HepG2 (cell line): ENCODE measurements around the gene PGC. TPM values are rescaled to one million over a fixed set of nuclear protein-coding genes. Genes with fewer than 3 reads are reported as not detected.

Experiments
- CSRNP1 ChIP-seq: sonication (generic); formaldehyde crosslinking; IDR thresholded peaks from 2 replicates; pipeline ENCODE4 v1.8.1; 2023; ENCODE audit warnings: mild to moderate bottlenecking, missing genetic modification reagents
- KAT2B ChIP-seq: fragments of 150-350 bp; IDR thresholded peaks from 2 replicates; pipeline ENCODE4 v1.6.1; 2014; ENCODE audit warnings: low read depth, low read length, borderline replicate concordance
- KLF13 ChIP-seq: sonication (generic); formaldehyde crosslinking; IDR thresholded peaks from 2 replicates; pipeline ENCODE4 v1.4.0; 2020; ENCODE audit warnings: mild to moderate bottlenecking, missing genetic modification reagents
- NFIC ChIP-seq: IDR thresholded peaks from 2 replicates; pipeline ENCODE4 v1.6.1; 2012; ENCODE audit warnings: mild to moderate bottlenecking, low read length, inconsistent platforms
- PAF1 ChIP-seq: IDR thresholded peaks from 2 replicates; pipeline ENCODE4 v1.6.1; 2016; ENCODE audit warnings: missing genetic modification reagents, missing compliant biosample characterization
- PHF21A ChIP-seq: sonication (generic); formaldehyde crosslinking; IDR thresholded peaks from 2 replicates; pipeline ENCODE4 v1.5.0; 2020; ENCODE audit warnings: mild to moderate bottlenecking, missing genetic modification reagents
- SNAPC2 ChIP-seq: sonication (generic); formaldehyde crosslinking; IDR thresholded peaks from 2 replicates; pipeline ENCODE4 v1.8.1; 2022; ENCODE audit warnings: mild to moderate bottlenecking, missing genetic modification reagents
- SP5 ChIP-seq: IDR thresholded peaks from 2 replicates; pipeline ENCODE4 v1.6.1; 2016; ENCODE audit warnings: low read depth, borderline replicate concordance
- YY1 ChIP-seq: IDR thresholded peaks from 2 replicates; pipeline ENCODE4 v1.6.1; 2011; ENCODE audit warnings: low read length, low read depth, moderate library complexity, mild to moderate bottlenecking; ENCODE audit not compliant: insufficient read depth, insufficient replicate concordance
- ZBTB4 ChIP-seq: sonication (generic); formaldehyde crosslinking; IDR thresholded peaks from 2 replicates; pipeline ENCODE4 v1.4.0; 2020; ENCODE audit warnings: missing genetic modification reagents, mild to moderate bottlenecking, borderline replicate concordance
- ZBTB46 ChIP-seq: sonication (generic); formaldehyde crosslinking; IDR thresholded peaks from 2 replicates; pipeline ENCODE4 v1.4.0; 2020; ENCODE audit warnings: mild to moderate bottlenecking, missing genetic modification reagents, borderline replicate concordance
- ZMYM2 ChIP-seq: sonication (generic); formaldehyde crosslinking; IDR thresholded peaks from 2 replicates; pipeline ENCODE4 v1.8.0; 2022; ENCODE audit warnings: mild to moderate bottlenecking, missing genetic modification reagents
- ZNF224 ChIP-seq: sonication (generic); formaldehyde crosslinking; IDR thresholded peaks from 2 replicates; pipeline ENCODE4 v1.5.0; 2020; ENCODE audit warnings: mild to moderate bottlenecking, missing genetic modification reagents
- ZNF383 ChIP-seq: sonication (generic); formaldehyde crosslinking; IDR thresholded peaks from 2 replicates; pipeline ENCODE4 v1.4.0; 2020; ENCODE audit warnings: missing genetic modification reagents, mild to moderate bottlenecking, borderline replicate concordance
- ZNF564 ChIP-seq: sonication (generic); formaldehyde crosslinking; IDR thresholded peaks from 2 replicates; pipeline ENCODE4 v1.8.1; 2023; ENCODE audit warnings: mild to moderate bottlenecking, missing genetic modification reagents
- ZNF615 ChIP-seq: sonication (generic); formaldehyde crosslinking; IDR thresholded peaks from 2 replicates; pipeline ENCODE4 v1.5.0; 2020; ENCODE audit warnings: mild to moderate bottlenecking, missing genetic modification reagents, borderline replicate concordance
- ZNF678 ChIP-seq: sonication (generic); formaldehyde crosslinking; IDR thresholded peaks from 2 replicates; pipeline ENCODE4 v1.4.0; 2020; ENCODE audit warnings: mild to moderate bottlenecking, missing genetic modification reagents
- ZNF687 ChIP-seq: sonication (generic); formaldehyde crosslinking; IDR thresholded peaks from 2 replicates; pipeline ENCODE4 v1.5.1; 2020; ENCODE audit warnings: mild to moderate bottlenecking, missing genetic modification reagents, moderate library complexity
- polyA plus RNA-seq, 8 experiments: library from polyadenylated mRNA; depleted of rRNA in 3 of 8; stranded (reverse) in 7 of 8; unstranded in 1 of 8; fragments of >200 nt; fragmentation: Illumina TruSeq in 4 of 8; extraction: Trizol in 4 of 8; gene quantifications; 2 replicates each; pipeline versions ENCODE4 v1.2.1 to v1.2.3, GENCODE V29; 2011 to 2016; ENCODE audit warnings: low read depth in 4 of 8, missing spikeins in 1 of 8, mixed read lengths in 1 of 8; ENCODE audit not compliant: insufficient read depth in 1 of 8
- total RNA-seq, 5 experiments: library from RNA; depleted of rRNA; stranded (reverse); fragments of >200 nt; fragmentation: Illumina TruSeq; extraction: Trizol; gene quantifications; 2 replicates each; pipeline ENCODE4 v1.2.3, GENCODE V29; 2016; ENCODE audit warnings: low read depth in 1 of 5

The PGC gene
- total and polyA plus RNA-seq, 2 of the 13 experiments (the other 11 are each of a cell fraction or from before 2014, with no cell fraction given) = 426 to 502 TPM

GRCh38 chr6:41724586-41725501, 22.4 kb downstream of the PGC start (continued):
- TF ChIP-seq ZNF564 (CRISPR knock-in tag) (no peak), SNAPC2 (CRISPR knock-in tag) (no peak), NFIC (no peak), ZNF678 (CRISPR knock-in tag) (no peak), ZNF224 (no peak), YY1 (no peak), PHF21A (peak; percentile 62), ZNF615 (CRISPR knock-in tag) (no peak), ZBTB46 (CRISPR knock-in tag) (0 out of 2 replicates have a peak, but pooled peaks have one; percentile 66), KAT2B (no peak), SP5 (no peak), ZMYM2 (CRISPR knock-in tag) (no peak), ZBTB4 (CRISPR knock-in tag) (no peak), CSRNP1 (CRISPR knock-in tag) (no peak), PAF1 (CRISPR knock-in tag) (no peak), KLF13 (CRISPR knock-in tag) (0 out of 2 replicates have a peak, but pooled peaks have one; percentile 51), ZNF383 (CRISPR knock-in tag) (0 out of 2 replicates have a peak, but pooled peaks have one; percentile 49), ZNF687 (CRISPR knock-in tag) (peak; percentile 46; the same call in 1 of the 2 replicates)
